ENCODE measurements around the gene NDUFS7.

Gene NDUFS7

DNA sequence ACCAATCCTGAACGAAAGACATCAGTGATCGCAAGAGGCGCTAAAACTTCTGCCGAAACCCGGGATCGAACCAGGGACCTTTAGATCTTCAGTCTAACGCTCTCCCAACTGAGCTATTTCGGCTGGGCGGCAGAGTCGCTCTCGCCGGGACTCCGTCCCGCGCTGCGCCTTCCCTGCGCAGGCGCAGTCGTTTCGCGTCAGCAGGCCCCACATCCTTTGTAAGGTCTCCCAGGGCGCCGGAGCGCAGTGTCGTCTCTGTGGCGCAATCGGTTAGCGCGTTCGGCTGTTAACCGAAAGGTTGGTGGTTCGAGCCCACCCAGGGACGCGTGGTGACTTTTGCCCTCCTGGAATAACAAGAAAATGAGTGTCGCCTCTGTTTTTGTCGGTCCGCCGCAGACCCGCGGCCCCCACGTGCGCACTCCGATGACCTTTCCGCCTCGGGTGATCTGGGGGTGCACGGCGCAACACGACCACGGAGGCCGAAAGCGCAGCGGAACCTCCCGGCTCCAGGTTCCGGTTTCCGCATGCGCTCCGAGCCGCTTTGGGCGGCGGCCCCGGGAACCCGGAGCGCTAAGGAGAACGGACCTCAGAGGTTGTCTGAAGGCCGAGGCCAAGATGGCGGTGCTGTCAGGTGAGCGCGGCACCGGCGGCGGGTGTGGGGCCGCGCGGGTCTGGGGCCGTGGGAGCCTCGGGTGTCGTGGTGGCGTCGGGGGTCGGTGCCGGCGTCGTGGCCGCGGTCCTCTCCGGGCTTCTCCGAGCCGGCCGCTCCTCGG is at the start of gene NDUFS7:
TSS of gene NDUFS7 (plus strand) at position 596 of the 773 bp plus-strand sequence. CDS start at position 616, 20 bp downstream.
- peak; percentile 79 to 98 (median 98) for DNase-seq (ENCODE audit: low read depth in 3 of 3, low spot score in 1 of 3)

DNA sequence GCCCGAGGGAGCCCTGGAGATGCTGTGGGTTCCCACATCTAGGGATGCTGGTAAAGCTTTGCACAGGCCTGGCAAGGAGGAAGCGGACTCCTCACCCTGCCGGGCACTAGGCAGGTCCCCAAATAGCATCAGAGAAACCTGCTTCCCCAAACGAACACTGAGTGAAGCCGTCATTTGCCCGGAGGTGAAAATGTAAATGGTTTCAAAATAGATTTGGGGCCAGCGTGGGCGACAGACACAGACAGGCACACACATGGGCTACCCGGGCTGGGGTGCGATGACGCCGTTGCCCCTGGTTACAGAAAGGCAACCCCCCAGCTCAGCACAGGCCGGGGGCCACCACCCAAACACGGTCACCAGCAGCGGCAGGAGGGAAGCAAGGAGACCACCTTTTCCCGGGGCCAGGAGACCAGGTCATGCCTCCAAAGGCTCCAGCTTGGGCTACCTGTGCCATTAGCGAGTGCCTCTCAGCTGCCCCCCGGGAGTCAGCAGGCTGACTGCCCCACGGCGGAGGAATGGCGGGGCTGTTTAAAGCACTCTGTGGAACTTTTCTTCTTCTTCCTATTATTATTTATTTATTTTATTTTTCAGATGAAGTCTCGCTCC is 47.5 kb upstream of the NDUFS7 start:
- no peak for DNase-seq (ENCODE audit: low read depth in 3 of 3, low spot score in 1 of 3)

- no peak for DNase-seq (ENCODE audit: low read depth in 3 of 3, low spot score in 1 of 3)
Measured at GRCh38 chr19:1340681-1341469, 42.8 kb upstream of the NDUFS7 start.

DNA sequence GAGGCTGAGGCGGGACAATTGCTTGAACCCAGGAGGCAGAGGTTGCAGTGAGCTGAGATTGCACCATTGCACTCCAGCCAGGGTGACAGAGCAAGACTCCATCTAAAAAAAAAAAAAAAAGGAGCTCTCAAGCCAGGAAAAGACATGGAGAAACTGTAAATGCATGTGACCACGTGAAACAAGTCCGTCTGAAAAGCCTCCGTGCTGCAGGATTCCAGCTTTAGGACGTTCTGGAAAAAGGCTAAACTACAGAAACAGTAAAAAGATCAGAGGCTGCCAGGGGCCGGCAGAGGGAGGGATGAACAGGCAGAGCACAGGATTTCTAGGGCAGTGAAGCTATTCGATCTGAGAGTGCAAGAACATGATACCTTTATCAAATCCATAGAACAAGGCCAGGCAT is 40.7 kb upstream of the NDUFS7 start:
- DNase-seq (ENCODE audit: low read depth in 3 of 3, low spot score in 1 of 3), result no peak

- no peak for DNase-seq (ENCODE audit: low read depth in 3 of 3, low spot score in 1 of 3)
Measured at GRCh38 chr19:1349211-1349610, 34.5 kb upstream of the NDUFS7 start.

DNA sequence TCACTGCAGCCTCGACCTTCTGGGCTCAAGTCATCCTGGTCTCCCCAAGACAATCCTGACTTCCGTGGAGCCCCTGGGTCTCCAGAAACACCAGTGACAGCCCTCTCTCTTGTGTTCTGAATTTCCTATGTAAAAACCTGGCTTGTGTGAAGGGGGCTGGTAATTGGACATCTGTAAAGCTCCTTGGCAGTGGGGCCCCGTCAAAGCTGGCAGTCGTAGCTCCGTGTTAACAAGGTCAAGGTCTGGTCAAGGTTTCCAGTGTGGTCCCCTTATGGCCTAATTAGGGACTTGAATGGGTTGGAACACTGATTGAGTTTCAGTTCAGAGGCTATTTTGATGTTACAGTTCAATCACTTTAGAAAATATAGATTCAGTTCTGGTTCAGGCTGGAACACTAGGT is 32.8 kb upstream of the NDUFS7 start:
- no peak for DNase-seq (ENCODE audit: low read depth in 3 of 3, low spot score in 1 of 3)

GRCh38 chr19:1351381-1351851 is 32.3 kb upstream of the NDUFS7 start:
- no peak for DNase-seq (ENCODE audit: low read depth in 3 of 3, low spot score in 1 of 3)

- DNase-seq (ENCODE audit: low read depth in 3 of 3, low spot score in 1 of 3), result no peak
Measured at GRCh38 chr19:1353144-1353543, 30.6 kb upstream of the NDUFS7 start.

GRCh38 chr19:1354970-1355567 is 28.6 kb upstream of the NDUFS7 start:
- DNase-seq (ENCODE audit: low read depth in 3 of 3, low spot score in 1 of 3), result no peak

DNA sequence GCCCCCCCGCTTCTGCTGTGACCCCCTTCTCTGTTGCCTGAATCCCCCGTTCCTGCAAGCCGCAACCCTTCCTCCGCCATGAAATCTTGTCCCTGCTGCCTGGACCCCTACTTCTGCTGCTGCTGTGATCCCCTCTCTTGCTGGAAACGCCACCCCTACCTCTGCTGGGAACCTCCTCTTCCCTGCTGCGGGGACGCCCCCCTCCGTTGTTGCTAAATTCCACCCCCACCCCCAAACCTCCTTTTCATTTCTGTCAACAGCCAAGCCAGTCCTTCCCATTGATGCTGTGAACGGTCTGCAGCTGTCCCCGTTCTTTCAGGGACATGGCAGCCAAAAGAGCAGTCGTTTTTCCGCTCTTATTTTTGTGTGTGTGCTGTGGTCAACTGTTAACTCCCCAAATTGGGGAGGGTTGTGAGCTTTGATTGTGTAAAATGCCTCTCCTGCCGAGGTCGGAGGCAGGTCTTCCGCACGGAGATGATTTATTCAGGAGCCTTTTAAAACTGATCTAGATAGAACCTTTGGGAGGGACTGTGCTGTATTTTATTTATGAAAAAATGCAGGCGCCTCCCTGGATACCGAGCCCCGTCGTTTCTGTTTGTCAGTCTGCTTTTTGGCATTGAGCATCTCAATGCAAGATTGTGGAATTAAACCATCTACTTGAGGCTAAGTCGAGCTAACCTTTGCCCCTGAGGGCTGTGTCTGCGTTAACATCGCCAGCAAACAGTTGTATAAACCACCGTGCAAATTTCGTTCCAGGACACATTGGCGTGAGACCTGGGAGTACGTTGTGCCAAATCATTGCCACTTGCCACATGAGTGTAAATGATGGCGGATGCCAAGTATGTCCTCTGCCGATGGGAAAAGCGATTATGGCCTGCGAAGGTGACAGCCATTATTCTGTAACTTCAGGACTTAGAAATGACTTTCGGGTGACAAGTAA is 27.9 kb upstream of the NDUFS7 start:
- DNase-seq (ENCODE audit: low read depth in 3 of 3, low spot score in 1 of 3), result no peak

DNA sequence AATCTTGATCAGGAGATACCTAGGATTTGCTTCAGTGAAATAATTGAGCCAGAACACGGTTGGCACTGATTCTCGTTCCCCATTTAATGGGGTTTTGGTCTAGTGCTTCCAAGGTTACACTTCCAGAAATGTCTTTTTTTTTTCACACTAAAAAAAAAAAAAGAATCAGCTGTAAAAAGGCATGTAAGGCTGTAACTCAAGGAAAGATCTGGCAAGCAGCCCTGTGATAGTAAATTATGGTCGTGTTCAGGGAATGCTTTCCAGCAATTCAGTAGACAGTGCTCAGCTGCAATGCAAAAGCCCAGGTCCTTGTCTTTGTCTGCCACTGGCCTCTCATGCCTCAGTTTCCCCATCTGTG is 27.2 kb upstream of the NDUFS7 start:
- no peak for DNase-seq (ENCODE audit: low read depth in 3 of 3, low spot score in 1 of 3)

DNA sequence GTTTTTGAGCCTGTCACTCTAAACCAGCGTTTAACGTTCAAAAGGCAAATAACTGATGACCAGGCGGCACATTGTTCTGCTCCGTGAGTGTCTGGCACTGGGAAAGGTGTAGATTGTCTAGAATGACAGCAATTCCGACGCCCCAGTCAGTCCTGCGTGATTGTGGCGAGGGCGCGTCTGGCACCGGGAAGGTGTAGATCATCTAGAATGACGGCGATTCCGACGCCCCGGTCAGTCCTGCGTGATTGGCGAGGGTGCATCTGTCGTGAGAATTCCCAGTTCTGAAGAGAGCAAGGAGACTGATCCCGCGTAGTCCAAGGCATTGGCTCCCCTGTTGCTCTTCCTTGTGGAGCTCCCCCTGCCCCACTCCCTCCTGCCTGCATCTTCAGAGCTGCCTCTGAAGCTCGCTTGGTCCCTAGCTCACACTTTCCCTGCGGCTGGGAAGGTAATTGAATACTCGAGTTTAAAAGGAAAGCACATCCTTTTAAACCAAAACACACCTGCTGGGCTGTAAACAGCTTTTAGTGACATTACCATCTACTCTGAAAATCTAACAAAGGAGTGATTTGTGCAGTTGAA is 26.1 kb upstream of the NDUFS7 start:
- DNase-seq (ENCODE audit: low read depth in 3 of 3, low spot score in 1 of 3), result no peak

DNA sequence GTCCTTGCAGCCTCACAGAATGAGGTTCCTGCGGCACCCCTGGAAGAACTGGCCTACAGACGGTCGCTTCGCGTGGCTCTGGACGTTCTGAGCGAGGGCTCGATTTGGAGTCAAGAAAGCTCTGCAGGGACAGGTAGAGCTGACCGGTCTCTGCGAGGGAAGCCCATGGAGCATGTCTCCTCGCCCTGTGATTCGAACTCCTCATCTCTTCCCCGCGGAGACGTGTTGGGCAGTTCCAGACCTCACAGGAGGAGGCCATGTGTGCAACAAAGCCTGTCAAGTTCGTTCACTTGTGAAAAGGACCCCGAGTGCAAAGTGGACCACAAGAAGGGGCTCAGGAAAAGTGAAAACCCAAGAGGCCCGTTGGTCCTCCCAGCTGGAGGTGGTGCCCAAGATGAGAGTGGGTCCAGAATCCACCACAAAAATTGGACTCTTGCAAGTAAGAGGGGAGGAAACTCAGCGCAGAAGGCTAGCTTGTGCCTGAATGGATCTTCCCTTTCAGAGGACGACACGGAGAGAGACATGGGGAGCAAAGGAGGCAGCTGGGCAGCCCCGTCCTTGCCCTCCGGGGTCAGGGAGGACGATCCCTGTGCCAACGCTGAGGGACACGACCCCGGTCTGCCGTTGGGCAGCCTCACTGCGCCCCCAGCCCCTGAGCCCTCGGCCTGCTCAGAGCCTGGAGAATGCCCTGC is 23.4 kb upstream of the NDUFS7 start:
- no peak for DNase-seq (ENCODE audit: low read depth in 3 of 3, low spot score in 1 of 3)

DNA sequence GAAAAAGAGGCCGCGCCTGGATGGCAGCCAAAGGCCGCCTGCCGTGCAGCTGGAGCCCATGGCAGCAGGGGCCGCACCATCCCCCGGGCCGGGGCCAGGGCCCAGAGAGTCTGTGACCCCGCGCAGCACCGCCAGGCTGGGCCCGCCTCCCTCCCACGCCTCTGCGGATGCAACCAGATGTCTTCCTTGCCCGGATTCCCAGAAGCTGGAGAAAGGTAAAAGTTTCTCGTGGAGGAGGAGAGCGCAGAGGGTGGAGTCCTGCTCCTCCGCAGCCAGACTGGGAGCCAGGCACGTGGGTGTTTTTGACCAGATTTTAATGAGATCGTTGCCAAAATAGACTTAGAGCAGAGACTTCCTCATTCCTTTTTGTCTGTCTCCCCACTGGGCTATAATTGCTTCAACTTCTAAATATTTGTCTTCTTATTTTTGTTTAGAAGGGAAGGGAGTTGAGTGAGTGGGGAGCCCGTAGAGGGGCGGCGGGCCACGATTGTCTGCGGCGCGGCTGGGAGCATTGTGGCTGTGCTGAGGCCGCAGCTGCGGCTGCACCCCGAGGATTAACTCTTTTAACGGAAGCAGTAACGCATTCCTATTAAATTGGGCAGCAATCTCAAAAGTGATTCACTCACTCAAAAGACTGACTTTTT is 22.8 kb upstream of the NDUFS7 start:
- no peak for DNase-seq (ENCODE audit: low read depth in 3 of 3, low spot score in 1 of 3)

DNA sequence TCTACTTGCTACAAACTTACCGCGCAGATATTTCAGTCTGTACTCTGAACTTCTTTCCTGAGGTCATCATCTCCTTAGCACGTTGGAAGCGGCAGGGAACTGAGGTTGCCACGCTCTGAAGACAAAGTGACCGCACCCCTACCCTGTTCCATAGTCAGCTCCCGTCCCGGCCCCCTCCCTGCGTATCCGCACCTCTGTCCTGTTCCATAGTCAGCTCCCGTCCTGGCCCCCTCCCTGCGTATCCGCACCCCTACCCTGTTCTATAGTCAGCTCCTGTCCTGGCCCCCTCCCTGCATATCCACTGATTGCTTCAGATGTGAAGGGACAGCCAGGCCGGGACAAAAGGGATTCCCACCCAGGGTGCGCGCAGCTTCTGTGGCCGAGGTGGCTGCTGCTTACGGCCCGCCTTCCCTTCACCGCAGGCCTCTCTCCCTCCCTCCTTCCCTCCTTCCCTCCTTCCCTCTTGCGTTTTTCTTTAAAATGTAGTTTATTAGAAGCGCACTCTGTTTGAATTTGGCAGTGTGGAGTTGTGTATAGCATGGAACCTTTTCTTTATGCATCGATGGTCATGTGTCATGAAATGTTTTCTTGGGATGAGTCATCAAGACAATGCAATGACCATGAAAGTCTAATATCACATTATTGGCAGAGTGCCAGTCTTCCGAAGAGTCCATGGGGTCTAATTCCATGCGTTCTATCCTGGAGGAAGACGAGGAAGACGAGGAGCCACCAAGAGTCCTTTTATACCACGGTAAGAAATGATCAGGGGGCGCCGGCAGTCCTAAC is 21.9 kb upstream of the NDUFS7 start:
- no peak for DNase-seq (ENCODE audit: low read depth in 3 of 3, low spot score in 1 of 3)

DNA sequence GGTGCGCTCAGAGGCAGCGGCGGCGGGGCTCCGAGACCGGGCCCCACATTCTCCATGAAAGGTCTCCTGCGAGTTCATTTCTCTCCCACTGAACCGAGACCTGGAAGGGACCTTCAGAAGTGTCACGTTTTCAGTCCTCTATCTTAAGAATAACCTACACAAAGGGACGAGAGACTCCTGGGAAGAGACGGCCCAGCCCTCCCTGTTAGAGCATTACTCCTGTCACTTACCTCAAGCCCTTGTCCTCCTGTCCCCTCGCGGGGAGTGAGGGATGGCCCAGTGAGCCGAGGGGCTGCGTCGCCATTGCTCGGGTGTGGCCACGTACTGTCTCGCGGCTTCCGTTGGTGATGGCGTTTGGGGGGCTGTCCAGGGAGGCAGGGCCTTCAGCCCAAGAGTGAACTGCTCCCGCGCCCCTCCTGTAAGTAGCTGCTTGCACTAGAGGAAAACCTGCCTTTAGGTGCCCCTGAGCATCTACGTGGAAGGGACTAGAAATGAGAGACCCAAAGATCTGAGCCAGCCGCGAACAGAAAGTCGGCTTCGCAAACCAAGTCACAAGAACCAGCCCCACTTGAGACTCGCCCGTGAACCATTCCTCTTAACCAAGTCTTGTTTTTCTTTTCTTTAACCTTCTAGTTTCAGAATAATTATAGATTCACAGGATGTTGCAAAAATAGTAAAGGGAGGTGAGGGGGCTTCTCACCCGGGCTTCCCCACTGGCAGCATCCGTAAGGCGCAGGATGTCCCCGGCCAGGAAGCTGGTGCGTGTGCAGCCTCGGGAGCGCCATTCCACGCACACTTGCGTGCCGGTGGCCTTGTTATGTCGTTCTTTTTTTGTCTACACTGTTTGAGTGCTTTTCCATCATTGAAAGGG is 21.1 kb upstream of the NDUFS7 start:
- DNase-seq (ENCODE audit: low read depth in 3 of 3, low spot score in 1 of 3), result no peak

DNA sequence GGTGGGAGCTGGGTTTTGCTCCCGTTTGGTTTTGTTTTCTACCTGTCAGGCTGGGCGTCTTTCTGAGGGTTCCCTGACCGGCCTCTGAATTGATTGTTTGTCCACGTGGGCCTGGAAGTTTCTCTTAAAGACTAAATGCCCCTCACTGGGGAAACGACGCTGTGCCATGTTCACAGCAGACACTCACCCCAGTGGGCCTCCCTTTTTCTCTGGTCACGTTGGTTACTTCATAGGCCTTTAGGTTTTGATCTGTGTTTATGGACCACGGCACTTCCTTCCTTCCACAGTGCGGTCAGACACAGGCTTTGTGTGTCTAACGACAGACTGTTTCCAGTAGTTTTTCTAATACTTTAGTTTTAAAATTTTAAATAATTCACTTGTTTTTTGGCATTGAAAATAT is 20.1 kb upstream of the NDUFS7 start:
- DNase-seq (ENCODE audit: low read depth in 3 of 3, low spot score in 1 of 3), result no peak
